Measurements from ENCODE around the gene CARTPT. TPM values are rescaled to one million over a fixed set of nuclear protein-coding genes. Genes with fewer than 3 reads are reported as not detected.

Gene CARTPT
- total RNA-seq: not detected in 2 replicates

GRCh38 chr5:71719063-71719964 is at the start of gene CARTPT:
Gene CARTPT (plus strand): TSS chr5:71719275. CDS start chr5:71719294, 19 bp downstream.
- no peak within 1 kb of the TSS for H3K4me3 ChIP-seq (ENCODE audit: low read depth, low read length)
- no peak for DNase-seq (ENCODE audit: low read depth)
- no peak for TF ChIP-seq CTCF (conservative IDR thresholded peaks at IDR 0.05; ENCODE audit: low read depth, low read length)

- no peak overlapping the region for H3K4me3 ChIP-seq (ENCODE audit: low read depth, low read length)
- no peak for DNase-seq (ENCODE audit: low read depth)
- no peak for TF ChIP-seq CTCF (conservative IDR thresholded peaks at IDR 0.05; ENCODE audit: low read depth, low read length)
Measured at GRCh38 chr5:71677977-71678376, 41.1 kb upstream of the CARTPT start.

GRCh38 chr5:71679714-71680113 is 39.4 kb upstream of the CARTPT start:
- DNase-seq (ENCODE audit: low read depth): no peak
- no peak for TF ChIP-seq CTCF (conservative IDR thresholded peaks at IDR 0.05; ENCODE audit: low read depth, low read length)
- H3K4me3 ChIP-seq (ENCODE audit: low read depth, low read length): no peak overlapping the region

DNA sequence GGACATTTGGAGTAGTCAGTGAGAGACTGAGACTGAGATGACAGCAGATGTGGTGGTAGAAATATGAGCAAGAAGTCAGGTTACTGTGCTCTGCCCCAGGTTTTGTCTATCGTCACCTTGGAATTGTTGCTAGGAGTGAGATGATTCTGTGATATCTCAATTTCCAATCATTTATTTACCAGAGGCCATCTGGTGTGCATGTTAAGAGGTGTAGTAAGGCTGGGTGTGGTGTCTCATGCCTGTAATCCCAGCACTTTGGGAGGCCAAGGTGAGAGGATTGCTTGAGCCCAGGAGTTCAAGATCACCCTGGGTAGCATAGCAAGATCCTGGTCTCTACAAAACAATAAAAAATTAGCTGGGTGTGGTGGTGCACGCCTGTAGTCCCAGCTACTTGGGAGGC is 38.6 kb upstream of the CARTPT start:
- no peak overlapping the region for H3K4me3 ChIP-seq (ENCODE audit: low read depth, low read length)
- TF ChIP-seq CTCF (conservative IDR thresholded peaks at IDR 0.05; ENCODE audit: low read depth, low read length): no peak
- DNase-seq (ENCODE audit: low read depth): no peak

DNA sequence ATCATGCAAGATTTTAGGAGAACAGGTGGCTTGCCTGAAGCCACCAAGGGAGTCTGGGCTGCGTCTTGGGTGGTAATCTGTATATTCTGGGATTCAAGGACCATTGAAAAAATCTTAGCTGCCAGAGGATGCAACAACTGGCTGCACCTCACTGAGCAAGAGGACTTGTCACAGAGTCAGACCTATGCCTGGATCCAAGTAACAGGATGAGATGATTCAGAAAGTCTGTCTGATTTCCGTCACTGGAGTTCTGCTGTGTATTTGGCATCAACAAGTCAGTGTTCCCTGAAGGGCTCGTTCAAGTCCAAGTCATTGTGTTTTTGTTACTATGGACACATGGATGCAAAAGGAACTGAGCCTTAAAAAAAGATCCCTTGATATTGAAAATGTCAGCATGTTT is 37.8 kb upstream of the CARTPT start:
- peak; percentile 56 for DNase-seq (ENCODE audit: low read depth)
- TF ChIP-seq CTCF (conservative IDR thresholded peaks at IDR 0.05; ENCODE audit: low read depth, low read length): no peak
- no peak overlapping the region for H3K4me3 ChIP-seq (ENCODE audit: low read depth, low read length)

GRCh38 chr5:71684309-71684708 is 34.8 kb upstream of the CARTPT start:
- DNase-seq (ENCODE audit: low read depth): no peak
- TF ChIP-seq CTCF (conservative IDR thresholded peaks at IDR 0.05; ENCODE audit: low read depth, low read length): no peak
- no peak overlapping the region for H3K4me3 ChIP-seq (ENCODE audit: low read depth, low read length)
